ENCODE data around the gene COPE.
A peak's percentile ranks its signal among the peaks of the same experiment; 100 is the strongest.

The COPE gene

DNA sequence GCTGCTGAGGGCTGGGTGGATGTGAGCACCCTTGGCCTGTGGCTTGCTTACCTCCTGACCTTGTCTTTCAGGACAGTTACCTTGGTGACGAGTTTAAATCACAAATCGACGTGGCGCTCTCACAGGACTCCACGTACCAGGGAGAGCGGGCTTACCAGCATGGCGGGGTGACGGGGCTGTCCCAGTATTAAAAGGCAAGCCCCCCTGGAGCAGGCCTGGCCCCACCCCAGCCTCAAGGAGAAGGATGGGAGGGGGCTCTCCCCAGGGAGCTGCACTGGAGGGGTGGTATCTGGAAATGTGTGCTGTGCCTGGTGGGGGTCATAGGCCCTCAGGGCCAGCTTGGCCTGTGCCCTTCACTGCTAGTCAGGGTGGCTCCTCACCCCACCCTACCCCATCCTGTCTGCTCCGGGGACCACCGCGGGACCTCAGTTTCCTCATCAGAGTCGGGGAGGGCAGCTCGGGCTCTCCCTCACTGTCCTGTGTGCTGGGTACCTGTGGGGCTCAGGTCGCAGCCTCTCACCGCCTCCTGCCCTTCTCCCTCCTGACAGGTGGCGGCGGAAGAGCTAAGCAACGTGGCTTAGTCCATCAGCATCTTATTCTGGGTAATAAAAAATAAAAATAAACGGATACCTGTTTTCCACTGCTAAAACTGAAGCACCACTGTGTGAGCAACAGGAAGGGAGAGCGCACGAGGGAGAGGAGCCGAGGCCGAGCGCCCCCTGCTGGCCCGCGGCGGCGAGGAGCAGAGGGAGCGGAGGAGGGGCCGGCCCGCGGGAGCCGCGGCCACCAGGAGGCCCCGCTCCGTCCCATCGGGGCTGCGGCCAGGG is 53.0 kb downstream of the COPE start:
- DNase-seq: peak; percentile 44 to 54

DNA sequence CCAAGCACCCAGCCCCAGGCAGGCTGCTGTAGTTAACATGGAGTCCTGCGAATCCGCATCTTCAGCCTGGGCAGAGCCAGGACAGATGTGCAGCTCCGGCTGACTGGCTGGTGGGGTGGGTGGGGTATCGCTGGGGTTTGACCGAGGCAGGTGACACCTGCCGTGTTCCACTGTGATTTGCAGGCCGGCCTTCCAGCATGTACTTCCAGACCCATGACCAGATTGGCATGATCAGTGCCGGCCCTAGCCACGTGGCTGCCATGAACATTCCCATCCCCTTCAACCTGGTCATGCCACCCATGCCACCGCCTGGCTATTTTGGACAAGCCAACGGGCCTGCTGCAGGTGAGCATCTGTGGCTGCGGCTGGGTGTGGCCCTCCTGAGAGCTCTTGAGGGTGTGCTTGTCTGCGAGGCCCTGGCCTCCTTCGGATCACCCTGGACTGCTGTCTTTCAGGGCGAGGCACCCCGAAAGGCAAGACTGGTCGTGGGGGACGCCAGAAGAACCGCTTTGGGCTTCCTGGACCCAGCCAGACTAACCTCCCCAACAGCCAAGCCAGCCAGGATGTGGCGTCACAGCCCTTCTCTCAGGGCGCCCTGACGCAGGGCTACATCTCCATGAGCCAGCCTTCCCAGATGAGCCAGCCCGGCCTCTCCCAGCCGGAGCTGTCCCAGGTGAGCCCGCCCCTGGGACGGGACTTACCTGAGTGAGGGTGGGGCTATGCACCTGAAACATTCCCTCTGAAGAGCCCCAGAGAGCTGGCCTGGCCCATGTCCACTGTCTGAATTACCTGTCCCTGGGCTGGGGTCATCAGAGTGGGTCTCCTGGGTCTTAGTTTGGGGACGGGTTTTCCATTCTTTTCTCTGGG is 53.8 kb downstream of the COPE start:
- DNase-seq: no peak

DNA sequence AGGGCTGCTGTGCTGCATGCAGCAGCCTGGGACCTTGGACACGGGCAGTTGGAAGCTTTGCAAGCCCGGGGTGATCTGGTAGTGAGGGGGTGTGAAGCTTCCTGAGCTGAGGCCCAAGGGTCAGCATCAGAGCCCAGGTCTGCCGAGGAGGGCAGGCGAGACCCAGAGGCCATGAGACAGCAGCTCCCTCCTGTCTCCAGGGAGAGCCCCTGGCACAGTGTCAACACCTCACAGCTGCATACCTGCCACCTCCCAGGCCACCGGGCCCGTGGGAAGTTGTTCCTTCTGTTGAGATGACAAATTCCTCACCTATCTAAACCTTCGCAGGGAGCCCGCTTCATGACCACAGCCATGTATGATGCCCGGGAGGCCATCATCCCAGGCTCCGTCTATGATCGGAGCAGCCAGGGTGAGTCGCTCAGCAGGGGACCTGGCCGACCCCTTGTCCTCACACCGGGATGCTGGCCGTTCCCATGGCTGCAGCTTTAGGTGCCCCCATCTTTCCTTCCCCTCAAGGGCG is 55.3 kb downstream of the COPE start:
- no peak for DNase-seq

DNA sequence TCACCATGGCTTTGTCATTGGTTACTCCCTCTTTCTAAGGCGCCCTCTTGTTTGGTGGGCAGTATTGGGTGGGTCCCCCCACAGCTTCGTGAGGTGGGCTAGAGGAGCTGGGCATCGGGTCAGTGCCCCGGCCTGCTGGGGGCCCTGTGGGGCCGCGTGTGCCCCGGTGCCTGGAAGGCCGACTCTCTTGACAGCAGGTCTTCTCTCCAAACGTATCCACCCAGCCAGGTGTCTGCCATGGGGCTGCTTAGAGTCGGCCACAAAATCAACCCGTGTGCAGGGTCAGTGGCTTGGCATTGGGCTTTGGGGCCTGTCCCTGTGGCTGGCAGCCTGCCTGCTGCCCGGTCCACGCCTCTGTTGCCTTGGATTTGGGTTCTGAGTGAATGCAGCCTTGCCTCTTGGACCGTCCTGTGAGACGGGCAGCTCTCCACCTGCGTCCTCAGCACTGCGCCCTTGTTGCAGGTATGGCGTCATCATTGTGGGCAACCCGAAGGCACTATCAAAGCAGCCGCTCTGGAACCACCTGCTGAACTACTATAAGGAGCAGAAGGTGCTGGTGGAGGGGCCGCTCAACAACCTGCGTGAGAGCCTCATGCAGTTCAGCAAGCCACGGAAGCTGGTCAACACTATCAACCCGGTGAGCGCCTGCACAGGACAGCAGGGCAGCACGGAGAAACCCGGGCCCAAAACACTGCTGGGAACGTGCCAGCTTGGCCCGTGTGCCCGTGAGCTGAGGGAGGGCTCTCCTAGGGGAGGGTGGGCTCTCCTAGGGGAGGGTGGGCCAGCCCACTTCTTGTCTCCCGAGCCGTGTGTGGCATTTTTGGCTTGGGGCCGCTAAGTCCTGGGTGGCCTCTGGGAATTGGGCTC is 56.0 kb downstream of the COPE start:
- no peak for DNase-seq

DNA sequence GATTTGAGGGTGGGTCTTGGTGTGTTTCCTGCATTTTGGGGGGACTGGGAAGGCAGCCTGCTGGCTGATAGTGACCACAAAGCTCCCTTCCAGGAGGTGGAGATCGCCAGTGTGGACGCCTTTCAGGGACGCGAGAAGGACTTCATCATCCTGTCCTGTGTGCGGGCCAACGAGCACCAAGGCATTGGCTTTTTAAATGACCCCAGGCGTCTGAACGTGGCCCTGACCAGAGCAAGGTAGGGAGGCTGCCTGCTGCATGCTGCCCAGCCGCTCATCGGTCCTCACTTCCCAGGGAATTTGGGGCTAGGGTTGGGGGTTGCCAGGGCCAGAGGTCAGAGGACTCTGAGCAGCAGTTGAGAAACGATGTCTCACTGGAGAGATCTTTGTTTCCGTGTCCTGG is 57.3 kb downstream of the COPE start:
- no peak for DNase-seq

DNA sequence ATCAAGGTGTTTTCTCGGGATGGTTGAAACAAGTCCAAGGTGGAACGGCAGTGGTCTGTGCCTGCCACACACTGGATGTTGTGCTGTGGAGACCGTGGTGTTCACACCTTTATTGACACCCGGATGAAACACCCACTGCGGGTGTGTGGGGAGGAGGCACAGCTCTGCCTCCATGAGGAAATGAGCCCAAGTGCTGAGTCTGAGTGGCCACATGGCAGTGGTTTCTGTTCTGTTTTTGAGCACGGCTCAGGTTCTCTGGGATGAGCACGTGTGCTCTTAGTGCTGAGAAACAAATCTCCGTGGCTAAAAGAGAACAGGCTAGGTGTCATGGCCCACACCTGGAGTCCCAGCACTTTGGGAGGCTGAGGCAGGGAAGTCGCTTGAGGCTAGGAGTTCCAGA is 58.0 kb downstream of the COPE start:
- DNase-seq: no peak

DNA sequence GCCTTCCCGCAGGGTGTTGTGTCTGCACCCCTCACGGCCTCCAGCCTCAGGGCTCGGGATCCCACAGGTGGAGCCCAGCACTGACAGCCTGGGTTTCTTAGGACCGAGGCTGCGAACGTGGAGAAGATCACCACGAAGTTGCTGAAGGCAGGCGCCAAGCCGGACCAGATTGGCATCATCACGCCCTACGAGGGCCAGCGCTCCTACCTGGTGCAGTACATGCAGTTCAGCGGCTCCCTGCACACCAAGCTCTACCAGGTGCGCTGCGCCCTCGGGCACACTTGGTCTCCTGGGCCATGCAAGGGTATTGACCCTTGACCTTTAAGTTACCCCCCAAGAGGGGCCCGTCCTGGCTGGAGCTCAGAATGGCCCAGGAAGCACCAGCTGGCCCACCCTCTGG is 58.5 kb downstream of the COPE start:
- DNase-seq: no peak

DNA sequence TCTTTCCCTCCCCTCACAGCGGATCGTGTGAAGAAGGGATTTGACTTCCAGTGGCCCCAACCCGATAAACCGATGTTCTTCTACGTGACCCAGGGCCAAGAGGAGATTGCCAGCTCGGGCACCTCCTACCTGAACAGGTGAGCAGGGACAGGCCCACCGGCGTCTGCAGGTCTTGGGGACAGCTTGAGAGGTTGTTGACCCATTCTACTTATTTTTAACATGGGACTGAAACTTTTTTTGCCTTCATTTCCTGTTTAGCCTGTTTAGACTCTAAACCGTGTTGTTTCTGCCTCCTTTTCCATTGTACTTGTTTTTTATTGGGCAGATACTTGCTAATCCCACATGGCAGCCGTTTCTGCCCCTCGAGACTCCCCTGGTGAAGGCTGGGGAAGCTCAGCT is 58.9 kb downstream of the COPE start:
- DNase-seq: no peak

DNA sequence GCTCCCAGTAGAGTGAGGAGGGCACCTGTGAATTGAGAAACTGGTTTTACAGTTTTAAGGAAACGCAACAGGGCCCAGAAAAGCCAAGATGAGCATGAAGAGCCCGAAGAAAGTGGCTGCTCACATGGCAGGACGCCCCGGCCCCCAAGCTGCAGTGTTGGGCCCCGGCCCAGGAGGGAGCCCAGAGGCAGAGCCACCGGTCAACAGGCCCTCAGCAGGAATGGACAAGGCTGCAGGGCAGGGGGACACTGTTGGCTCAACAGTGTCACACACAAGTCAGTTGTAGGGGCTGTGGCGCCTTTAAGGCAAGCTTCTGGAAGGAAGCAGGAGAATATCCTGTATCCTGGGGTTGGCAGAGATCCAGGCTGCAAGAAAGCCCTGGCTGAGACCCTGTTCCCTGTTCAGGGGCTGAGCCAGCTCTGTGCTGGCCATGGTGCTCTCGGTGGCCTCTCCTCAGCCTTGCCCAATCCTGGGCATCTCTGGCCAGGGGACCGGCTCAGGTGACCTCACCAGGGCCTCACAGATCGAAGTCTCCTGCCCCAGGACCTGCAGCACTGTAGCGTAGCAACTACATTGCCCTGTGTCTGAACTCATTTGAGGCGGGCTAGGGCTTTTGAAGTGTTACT is 59.4 kb downstream of the COPE start:
- no peak for DNase-seq

DNA sequence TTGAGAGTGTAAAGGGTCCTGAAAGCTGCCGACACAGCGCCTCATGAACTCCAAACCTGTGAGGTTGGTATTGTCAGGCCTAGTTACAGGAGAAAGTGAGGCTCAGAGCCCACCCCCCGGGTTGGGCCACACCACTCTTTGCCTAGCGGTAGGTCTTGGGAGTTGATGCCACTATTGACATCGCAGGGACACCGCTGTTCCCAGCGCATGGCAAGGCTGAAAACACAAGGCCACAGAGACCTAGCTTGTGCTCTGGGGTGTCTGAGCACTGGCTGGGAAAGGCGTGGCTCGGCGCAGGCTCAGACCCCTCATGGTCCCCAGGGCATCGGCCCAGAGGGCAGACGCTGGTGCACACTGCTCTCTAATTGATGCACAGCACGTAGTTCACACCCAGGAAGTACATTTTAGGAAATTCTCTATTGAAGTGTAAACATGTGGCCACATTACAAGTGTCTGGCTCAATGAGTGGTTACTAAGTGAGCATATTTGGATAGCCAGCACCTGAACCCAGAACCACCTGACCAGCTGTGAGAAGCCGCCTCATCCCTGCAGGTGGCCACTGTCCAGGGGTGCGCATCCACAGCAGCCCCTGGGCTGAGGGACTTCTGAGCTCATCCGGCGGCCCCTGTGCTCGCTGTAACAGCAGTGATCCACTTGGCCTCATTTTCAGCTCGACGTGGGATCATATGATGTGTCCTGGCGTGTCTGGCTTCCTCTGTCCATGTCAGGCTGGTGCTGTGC is 60.1 kb downstream of the COPE start:
- DNase-seq: no peak

DNA sequence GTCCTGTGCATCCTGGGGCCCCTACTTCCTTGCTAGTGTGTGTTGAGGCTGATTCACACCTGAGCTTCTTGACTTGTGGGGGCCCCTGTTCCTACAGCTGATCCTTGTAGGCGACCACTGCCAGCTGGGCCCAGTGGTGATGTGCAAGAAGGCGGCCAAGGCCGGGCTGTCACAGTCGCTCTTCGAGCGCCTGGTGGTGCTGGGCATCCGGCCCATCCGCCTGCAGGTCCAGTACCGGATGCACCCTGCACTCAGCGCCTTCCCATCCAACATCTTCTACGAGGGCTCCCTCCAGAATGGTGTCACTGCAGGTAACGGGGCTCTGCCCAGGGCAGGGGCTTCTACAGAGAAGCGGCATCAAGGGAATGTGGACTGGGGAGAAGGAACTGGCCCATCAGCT is 62.0 kb downstream of the COPE start:
- DNase-seq: no peak

DNA sequence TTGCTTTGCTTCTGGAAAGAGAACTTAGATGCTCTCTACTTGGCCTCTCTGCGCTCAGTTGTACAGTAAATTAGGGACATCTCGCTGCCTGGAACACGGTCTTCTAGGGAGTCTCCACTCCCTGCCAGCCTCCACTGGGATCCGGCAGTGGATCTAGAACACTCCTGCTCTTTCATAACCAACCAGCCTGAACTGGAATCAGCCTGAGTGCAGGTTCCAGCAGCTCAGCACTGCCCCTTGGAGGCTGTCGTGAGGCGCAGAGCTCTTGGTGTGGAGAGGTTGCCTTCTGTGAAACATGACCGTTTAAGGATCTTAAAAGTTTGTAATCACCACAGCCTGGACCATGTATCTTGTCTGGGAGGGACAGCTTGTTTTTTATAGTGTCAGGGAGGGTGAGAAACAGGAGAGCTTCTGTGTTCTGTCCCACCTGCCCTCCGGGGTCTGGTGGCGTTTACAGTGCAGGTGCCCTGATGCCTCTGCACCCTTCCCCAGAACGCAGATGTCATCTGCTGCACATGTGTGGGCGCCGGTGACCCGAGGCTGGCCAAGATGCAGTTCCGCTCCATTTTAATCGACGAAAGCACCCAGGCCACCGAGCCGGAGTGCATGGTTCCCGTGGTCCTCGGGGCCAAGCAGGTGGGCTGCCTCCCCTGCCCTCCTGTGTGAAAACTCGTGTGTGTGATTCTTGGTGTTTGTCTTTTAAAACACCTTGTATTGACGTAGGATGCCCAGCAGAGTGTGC is 62.6 kb downstream of the COPE start:
- no peak for DNase-seq

DNA sequence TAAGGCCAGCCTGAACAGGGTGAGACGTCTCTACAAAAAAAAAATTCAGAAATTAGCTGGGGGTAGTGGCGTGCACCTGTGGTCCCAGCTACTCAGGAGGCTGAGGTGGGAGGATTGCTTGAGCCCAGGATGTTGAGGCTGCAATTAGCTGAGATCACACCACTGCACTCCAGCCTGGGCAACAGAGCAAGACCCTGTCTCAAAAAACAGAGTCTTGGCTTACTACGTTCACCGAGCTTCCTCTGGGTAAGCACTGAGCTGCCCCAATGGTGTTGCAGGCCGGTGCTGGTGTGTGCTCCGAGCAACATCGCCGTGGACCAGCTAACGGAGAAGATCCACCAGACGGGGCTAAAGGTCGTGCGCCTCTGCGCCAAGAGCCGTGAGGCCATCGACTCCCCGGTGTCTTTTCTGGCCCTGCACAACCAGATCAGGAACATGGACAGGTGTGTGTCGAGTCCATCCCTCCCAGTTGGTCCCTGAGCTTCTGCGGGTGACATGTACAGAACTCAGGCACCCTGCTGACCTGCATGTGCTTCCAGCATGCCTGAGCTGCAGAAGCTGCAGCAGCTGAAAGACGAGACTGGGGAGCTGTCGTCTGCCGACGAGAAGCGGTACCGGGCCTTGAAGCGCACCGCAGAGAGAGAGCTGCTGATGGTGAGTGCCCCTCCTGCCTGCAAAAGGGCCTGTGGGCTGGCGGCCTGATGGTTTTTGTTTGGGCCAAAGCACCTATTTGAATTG is 63.4 kb downstream of the COPE start:
- no peak for DNase-seq

DNA sequence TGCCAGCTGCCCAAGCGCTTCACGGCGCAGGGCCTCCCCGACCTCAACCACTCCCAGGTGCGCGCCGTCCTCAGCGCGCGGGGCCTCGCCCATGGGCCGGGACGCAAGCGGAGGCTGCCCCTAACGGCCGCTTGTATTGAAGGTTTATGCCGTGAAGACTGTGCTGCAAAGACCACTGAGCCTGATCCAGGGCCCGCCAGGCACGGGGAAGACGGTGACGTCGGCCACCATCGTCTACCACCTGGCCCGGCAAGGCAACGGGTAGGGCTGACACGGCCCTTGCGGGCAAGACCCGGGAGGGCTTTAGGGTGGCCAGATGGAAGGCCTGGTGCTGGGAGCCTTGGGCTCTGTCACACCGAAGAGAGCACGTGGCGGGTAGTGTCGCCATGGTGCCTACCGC is 64.2 kb downstream of the COPE start:
- DNase-seq: no peak

DNA sequence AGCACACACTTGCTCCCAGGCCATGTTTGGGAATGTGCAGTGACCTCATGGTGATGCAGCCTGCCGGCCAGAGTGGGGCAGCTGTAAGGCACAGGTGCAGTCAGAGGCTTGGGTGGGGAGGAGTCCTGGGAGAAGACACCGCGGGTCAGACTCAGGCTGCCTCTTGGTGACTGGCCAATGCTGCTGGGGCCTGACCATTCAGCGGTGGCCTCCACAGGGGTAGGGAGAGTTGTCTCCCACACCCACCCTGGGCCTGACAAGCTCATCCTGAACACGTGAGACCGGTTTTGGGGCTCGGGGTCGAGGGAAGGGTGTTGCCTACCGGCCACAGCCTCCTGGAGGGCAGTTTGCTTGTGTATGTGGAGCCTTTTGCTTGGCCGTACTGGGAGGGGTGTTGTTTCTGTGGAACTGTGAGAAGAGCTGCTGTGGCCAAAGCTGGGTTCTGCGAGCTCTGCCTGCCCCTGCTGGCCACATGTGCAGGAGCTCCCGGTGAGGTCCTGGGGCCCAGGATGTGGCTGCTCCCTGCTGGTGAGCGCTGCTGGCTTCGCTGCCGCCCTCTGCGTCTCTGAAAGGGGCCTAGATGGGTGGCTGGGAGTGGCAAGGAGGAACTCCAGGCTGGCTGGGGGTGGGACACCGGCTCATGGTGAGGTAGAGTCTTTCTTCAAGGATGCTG is 65.3 kb downstream of the COPE start:
- DNase-seq: no peak

DNA sequence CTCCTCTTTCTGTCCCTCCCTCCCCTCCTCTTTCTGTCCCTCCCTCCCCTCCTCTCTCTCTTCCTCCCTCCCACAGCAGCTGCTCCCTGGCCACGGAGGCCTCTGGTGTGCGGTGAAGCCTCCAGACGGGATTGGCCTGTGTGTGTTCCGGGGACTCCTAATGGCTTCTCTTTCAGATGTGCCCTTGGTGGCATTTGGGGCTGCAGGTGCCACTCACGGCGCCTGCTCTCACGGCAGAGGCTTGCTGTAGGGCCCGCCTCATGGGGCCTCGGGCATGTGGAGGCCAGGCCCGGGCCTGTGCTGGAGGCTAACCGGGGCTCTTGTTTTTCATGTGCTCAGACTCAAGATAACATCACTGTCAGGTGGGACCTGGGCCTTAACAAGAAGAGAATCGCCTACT is 66.5 kb downstream of the COPE start:
- no peak for DNase-seq

DNA sequence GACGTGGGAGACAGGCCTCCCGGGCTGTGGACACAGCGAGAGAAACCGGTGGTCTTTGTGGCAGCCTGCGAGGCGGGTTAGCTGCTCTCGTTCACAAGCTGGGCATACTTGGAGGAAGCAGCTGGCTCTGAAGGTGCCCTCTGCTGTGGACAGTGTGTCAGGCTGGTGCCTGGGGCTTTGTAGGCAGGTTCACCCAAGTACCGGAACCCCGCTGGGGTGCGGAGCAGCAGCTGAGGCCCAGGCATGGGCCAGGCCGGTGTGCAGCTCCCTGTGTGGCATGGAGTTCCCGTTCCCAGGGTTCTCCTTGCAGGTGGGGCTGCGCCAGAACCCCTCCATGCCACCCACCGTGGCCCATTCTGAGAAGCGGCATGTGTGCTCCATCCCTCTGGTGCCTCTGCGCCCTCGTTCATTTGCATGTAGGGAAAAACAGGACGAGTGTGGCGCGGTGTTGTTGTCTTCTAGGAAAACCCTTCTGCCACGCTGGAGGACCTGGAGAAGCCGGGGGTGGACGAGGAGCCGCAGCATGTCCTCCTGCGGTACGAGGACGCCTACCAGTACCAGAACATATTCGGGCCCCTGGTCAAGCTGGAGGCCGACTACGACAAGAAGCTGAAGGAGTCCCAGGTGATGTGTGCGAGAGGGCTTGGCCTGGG is 67.4 kb downstream of the COPE start:
- DNase-seq: no peak

DNA sequence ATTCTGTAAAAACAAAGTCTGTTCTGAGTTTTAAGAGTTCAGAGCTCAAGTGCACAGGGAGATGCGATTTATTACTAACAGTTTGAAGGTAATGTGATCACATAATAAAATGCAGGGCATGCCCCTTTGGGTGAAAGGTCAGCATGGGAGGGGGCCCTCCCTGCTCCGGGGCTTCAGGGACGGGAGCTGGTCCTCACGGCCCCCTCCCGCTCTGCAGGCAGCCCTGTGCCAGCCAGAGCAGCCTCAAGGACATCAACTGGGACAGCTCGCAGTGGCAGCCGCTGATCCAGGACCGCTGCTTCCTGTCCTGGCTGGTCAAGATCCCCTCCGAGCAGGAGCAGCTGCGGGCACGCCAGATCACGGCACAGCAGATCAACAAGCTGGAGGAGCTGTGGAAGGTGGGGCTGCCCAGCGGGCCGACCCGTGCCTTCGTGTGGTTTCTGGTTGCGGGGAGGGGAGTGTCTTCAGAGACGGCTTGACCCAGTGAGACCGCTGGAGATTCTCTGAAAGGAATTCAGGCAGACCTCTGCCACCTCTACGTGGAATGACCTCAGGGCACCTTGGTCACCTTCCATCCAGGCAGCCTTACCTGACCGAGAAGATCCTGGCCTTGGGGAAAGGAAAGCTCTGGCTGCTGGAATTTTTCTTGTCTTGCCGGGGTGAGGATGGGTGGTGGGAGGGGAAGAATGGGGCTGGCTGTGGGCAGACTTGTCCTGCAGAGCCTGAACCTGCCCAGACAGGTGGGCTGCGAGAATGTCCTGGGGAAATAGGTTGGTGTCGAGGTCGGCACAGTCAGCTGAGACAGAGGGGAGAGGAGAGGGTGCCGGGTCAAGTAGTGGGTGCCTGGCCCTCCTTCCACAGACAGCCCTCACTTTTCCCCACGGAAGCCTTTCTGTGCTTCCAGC is 68.5 kb downstream of the COPE start:
- no peak for DNase-seq

All from activated CD4-positive, alpha-beta T cell treated with anti-CD3 and anti-CD28 coated beads for 4 hours (primary cell).